HG03442 (cell line): ENCODE measurements around the gene TRIM58.

ENCODE experiments used
- ATAC-seq: cut with Tn5 transposase; IDR thresholded peaks from one replicate; pipeline ENCODE4 v1.9.1; 2021; ENCODE audit warnings: mild to moderate bottlenecking, moderate library complexity; ENCODE audit not compliant: unreplicated experiment

Gene TRIM58

DNA sequence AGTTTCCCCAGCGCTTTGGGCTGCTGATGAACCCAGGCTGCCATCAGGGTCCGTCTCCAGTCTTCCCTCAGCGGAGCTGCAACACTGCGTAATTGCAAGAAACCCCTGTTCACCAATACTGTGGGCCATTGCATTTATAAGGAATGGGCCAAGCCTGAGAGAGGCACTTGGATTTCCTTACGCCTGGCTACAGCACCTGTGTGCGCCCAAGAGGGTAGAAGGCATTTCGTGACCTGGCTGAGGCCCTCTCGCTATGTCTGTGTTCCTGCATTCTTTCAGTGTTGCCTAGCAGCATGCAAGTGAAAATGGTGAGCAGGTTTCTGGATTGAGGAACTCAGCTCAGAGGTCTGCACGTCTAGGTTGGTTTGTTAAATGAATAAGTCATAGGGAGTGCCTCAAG is 26.4 kb downstream of the TRIM58 start:
- no peak for ATAC-seq

GRCh38 chr1:247884797-247885413 is 27.9 kb downstream of the TRIM58 start:
- ATAC-seq: no peak

- no peak for ATAC-seq
Observed at GRCh38 chr1:247895163-247895637, 38.2 kb downstream of the TRIM58 start, which contains the start of gene OR2W3. Gene OR2W3, plus strand, starts transcription at chr1:247895587. Its CDS starts 0 bp downstream, at chr1:247895587.

DNA sequence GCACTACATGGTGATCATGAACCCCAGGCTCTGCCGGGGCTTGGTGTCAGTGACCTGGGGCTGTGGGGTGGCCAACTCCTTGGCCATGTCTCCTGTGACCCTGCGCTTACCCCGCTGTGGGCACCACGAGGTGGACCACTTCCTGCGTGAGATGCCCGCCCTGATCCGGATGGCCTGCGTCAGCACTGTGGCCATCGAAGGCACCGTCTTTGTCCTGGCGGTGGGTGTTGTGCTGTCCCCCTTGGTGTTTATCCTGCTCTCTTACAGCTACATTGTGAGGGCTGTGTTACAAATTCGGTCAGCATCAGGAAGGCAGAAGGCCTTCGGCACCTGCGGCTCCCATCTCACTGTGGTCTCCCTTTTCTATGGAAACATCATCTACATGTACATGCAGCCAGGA is 39.0 kb downstream of the TRIM58 start:
- ATAC-seq: no peak

- ATAC-seq: no peak
Observed at GRCh38 chr1:247904122-247904521, 47.1 kb downstream of the TRIM58 start.

DNA sequence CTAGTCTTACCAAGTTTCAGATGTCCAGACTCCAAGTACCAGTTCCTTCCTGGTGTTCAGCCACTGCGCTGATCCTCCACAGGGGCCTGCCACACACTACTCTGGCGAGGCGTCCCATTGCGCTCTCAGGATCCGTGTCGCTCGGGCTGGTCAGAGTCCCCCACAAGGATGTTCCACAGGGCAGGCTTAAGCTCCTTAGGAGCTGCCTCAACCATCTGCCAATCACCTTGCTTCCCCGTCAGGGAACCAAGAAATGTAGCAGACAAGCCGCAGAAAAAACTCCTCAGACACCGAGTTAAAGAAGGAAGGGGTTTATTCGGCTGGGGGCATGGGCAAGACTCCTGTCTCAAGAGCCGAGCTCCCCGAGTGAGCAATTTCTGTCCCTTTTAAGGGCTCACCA is 48.2 kb downstream of the TRIM58 start:
- no peak for ATAC-seq

DNA sequence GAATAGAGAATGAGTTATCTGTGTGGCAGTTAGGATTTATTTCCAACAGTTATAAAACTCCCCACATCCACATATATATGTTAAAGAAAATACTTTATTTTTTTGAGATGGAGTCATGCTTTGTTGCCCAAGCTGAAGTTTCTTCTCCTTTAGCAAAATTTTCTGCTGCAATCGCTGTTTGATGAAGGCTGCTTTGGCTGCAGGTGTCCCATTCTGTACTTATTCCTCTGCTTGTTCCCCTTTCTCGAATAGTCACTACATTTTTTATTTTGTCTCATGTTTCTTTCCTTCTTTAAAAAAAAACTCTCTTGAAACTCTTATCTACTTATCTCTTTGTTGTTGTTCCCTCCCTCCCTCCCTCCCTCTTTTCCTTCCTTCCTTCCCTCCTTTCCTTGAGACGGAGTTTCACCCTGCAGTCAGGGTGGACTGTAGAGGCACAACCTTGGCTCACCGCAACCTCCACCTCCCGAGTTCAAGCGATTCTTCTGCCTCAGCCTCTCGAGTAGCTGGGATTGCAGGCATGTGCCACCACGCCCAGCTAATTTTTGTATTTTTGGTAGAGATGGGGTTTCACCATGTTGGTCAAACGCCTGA is 49.0 kb downstream of the TRIM58 start:
- ATAC-seq: no peak

DNA sequence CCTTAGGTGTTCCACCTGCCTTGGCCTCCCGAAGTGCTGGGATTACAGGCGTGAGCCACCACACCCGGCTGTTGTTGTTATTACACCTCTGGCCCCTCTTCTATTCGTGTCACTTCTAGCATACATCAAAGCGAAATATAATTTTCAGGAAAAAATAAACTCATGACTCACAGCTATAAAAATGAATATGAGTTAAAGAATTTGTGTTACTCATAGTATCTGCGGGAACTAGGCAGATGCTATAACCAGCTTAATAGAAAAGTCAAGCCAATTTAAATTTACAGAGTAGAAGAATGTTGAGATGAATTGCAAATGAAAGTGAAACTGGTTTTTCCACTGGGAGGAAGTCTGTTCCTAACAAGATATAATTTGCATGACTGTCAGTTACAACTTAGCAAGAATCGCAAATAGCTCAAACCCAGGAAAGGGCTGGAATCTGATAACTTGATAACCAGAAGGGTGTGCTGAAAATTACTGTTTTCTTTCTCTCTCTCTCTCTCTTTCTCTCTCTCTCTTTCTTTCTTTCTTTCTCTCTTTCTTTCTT is 49.6 kb downstream of the TRIM58 start:
- no peak for ATAC-seq

DNA sequence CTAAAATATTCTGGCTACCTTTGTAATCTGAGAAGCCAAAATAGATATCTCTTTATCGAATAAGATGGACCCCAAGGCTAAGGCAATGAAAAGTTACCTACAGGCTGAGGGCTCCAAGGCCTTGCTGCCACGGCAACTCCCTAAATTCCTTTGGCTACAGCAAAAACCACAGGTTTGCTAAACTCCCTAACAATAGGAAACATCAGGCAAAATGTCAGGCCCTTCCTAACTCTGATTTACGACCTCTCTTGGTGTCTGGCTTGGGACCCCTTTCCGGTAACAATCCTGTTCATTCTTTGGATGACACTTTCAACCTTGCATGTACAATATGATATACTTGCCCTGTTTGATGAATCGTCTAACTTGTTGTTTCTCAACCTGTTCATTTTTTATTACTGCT is 51.8 kb downstream of the TRIM58 start:
- ATAC-seq: no peak

- no peak for ATAC-seq
Observed at GRCh38 chr1:247913786-247914185, 56.8 kb downstream of the TRIM58 start.

- ATAC-seq: no peak
Observed at GRCh38 chr1:247914941-247915662, 58.1 kb downstream of the TRIM58 start.

- ATAC-seq: no peak
Observed at GRCh38 chr1:247919952-247920351, 63.0 kb downstream of the TRIM58 start, which contains the start of gene OR2T8. Gene OR2T8, plus strand, starts transcription at chr1:247920252. Its CDS starts 766 bp downstream, at chr1:247921018.

DNA sequence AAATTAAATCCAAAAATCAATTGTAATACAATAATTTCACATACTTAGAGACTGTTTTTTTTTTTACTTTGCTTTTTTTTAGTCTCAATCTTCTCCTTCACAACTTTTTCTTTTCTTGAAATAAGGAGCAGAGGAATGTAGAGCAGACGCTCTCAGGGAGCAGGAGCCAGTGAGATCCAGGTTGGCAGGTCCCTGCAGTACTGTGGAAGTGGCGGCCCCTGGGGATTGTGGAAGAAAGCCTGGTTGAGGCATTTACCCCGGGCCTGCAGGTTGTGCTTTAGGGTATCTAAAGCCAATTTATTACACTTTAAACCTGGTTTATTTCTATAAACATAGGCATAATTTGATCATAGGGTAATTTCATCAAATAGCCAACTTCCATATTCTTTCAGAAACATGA is 67.0 kb downstream of the TRIM58 start:
- ATAC-seq: no peak

- ATAC-seq: no peak
Observed at GRCh38 chr1:247924868-247925267, 67.9 kb downstream of the TRIM58 start, which contains the start of gene OR2AJ1. Gene OR2AJ1, plus strand, starts transcription at chr1:247924889. Its CDS starts 8,880 bp downstream, at chr1:247933769.
